ENCODE data around the gene SLC25A47.

SLC25A47 gene

DNA sequence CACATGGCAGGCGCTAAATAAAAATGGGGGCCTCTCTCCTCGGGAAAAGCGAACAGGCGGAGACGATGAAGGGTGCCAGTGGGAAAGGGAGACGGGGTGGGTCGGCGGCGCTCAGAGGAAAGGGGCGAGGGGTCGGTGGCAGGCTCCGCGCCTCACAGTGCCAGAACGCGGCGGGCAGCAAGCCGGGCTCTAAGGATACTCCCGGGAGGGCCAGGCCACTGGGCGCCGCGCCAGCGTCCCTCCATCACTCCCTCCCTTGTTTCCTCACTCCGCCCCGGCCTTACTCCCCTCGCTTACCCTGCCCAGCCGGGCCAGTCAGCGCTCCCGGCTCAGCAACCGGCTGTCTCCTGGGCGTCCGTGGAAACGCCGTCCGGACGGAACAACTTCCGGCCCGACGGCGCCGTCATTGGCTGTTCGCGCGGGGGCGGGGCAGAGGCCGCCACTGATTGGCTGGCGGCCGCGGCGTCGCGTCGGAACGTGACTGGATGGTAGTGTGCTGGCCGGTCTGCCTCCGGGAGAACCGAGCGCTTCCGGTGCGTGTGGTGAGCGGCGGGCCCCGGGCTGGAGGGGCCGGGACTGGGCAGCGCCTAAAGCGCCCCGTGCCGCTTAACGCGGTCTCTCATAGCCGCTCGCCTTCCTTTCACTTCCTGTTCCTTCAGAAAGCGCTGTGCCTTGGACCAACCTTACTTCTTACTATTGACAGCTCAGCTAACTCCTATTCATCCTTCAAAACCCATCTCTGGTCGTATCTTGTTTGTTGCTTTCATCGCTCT lies 53.0 kb downstream of the SLC25A47 start, which contains the start of gene WDR25:
Gene WDR25 (plus strand): TSS at position 523 of the 773 bp plus-strand sequence.
- peak; percentile 95 for DNase-seq (ENCODE audit: low spot score)

DNA sequence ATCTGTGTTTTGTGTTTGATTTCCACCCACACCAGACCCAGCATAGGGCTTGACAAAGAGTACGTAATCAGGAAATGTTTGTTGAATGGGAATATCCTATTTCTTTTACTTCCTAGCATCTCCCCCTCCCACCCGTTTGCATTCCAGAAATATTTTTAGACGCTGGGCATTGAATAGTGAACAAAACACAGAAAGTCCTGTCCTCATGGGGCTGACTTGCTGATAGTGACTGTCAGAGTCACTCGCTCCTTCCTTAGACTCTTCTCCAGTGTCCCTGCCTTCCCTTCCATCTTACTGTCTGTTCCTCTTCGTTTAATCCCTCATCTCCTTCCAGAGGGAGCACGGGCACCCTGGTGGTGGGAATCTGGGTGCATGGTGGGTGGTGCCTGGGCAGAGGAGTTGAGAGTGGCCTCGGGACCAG lies 53.6 kb downstream of the SLC25A47 start:
- peak; percentile 27 for DNase-seq (ENCODE audit: low spot score)

Measured in SW480 (cell line).